Activated CD4-positive, alpha-beta T cell treated with anti-CD3 and anti-CD28 coated beads, Interleukin-2, Interleukin-4, amounts not matched to agents 100 ng/mL and 50 ng/mL, durations not matched to agents 16 hours and 8 hours (primary cell): ENCODE measurements around the gene AP1S2.
A peak's percentile ranks its signal among the peaks of the same experiment; 100 is the strongest.
"Not testable (repeated sequence)": the region's sequence is repeated elsewhere in the genome, so short reads cannot be mapped to it uniquely, and the experiment has no call there.

Experiments used
- DNase-seq: peaks from one replicate; pipeline ENCODE4 v3.0.0-alpha.2; 2020; ENCODE audit warnings: low spot score

AP1S2 gene

GRCh38 chrX:15855568-15856221 lies 1.1 kb upstream of the AP1S2 start:
- DNase-seq = no peak

- DNase-seq = peak; percentile 25
Measured at GRCh38 chrX:15854080-15854655, 445 bp downstream of the AP1S2 start.

GRCh38 chrX:15853586-15854079 lies 980 bp downstream of the AP1S2 start:
- DNase-seq = no peak

- no peak for DNase-seq
Measured at GRCh38 chrX:15849555-15849954, 5.1 kb downstream of the AP1S2 start.

GRCh38 chrX:15848576-15848975 lies 6.0 kb downstream of the AP1S2 start:
- DNase-seq = no peak

GRCh38 chrX:15843960-15844359 lies 10.7 kb downstream of the AP1S2 start:
- no peak for DNase-seq

- DNase-seq = no peak
Measured at GRCh38 chrX:15841853-15842516, 12.6 kb downstream of the AP1S2 start.

- no peak for DNase-seq
Measured at GRCh38 chrX:15838017-15838416, 16.6 kb downstream of the AP1S2 start.

- DNase-seq = no peak
Measured at GRCh38 chrX:15834827-15835595, 19.6 kb downstream of the AP1S2 start.

- DNase-seq = no peak
Measured at GRCh38 chrX:15834053-15834452, 20.6 kb downstream of the AP1S2 start.

GRCh38 chrX:15831347-15831746 lies 23.3 kb downstream of the AP1S2 start:
- DNase-seq = not testable (repeated sequence)

- DNase-seq = no peak
Measured at GRCh38 chrX:15829217-15829616, 25.4 kb downstream of the AP1S2 start.

GRCh38 chrX:15825936-15826335 lies 28.7 kb downstream of the AP1S2 start:
- DNase-seq = no peak

- DNase-seq = no peak
Measured at GRCh38 chrX:15822922-15823321, 31.7 kb downstream of the AP1S2 start.

- DNase-seq = peak; percentile 11
Measured at GRCh38 chrX:15820106-15821073, 34.2 kb downstream of the AP1S2 start.

- peak; percentile 77 for DNase-seq
Measured at GRCh38 chrX:15816886-15817285, 37.7 kb downstream of the AP1S2 start.

GRCh38 chrX:15816438-15816809 lies 38.2 kb downstream of the AP1S2 start:
- no peak for DNase-seq

GRCh38 chrX:15815779-15816437 lies 38.7 kb downstream of the AP1S2 start:
- DNase-seq = peak; percentile 51

- DNase-seq = no peak
Measured at GRCh38 chrX:15814771-15815365, 39.7 kb downstream of the AP1S2 start.

- no peak for DNase-seq
Measured at GRCh38 chrX:15813416-15813815, 41.2 kb downstream of the AP1S2 start.
